GM23248 (cell line): ENCODE measurements around the gene DYNC1H1. TPM values are rescaled to one million over a fixed set of nuclear protein-coding genes. Genes with fewer than 3 reads are reported as not detected.

Experiments
- DNase-seq: peaks from one replicate; pipeline ENCODE4 v3.0.0-alpha.2; 2015
- H2AFZ ChIP-seq: fragments of 200-600 bp; sonication (generic); 2 replicates; pipeline ENCODE4 v1.6.1; 2016; ENCODE audit warnings: antibody characterized with exemption
- H3F3A ChIP-seq: fragments of 200-600 bp; sonication (generic); 2 replicates; pipeline ENCODE4 v1.6.1; 2016; ENCODE audit warnings: mild to moderate bottlenecking, antibody characterized with exemption, mixed run types; ENCODE audit not compliant: insufficient read depth
- H3K27ac ChIP-seq: fragments of 200-600 bp; sonication (generic); 2 replicates; pipeline ENCODE4 v1.5.1; 2016; ENCODE audit warnings: mild to moderate bottlenecking
- H3K27me3 ChIP-seq: fragments of 200-600 bp; sonication (generic); replicated peaks from 2 replicates; pipeline ENCODE4 v1.6.1; 2016; ENCODE audit warnings: mild to moderate bottlenecking; ENCODE audit not compliant: insufficient read depth
- H3K36me3 ChIP-seq: fragments of 200-600 bp; sonication (generic); 2 replicates; pipeline ENCODE4 v1.6.1; 2016; ENCODE audit warnings: low read depth, mild to moderate bottlenecking
- H3K4me1 ChIP-seq: fragments of 200-600 bp; sonication (generic); 2 replicates; pipeline ENCODE4 v1.6.1; 2016; ENCODE audit warnings: mild to moderate bottlenecking; ENCODE audit not compliant: insufficient read depth
- H3K4me2 ChIP-seq: fragments of 200-600 bp; sonication (generic); one replicate; pipeline ENCODE4 v1.6.1; 2016; ENCODE audit warnings: mild to moderate bottlenecking; ENCODE audit not compliant: unreplicated experiment
- H3K4me3 ChIP-seq: fragments of 200-600 bp; sonication (generic); 2 replicates; pipeline ENCODE4 v1.5.1; 2016; ENCODE audit warnings: mild to moderate bottlenecking
- H3K79me2 ChIP-seq: fragments of 200-600 bp; sonication (generic); 2 replicates; pipeline ENCODE4 v1.6.1; 2016; ENCODE audit warnings: mild to moderate bottlenecking; ENCODE audit not compliant: insufficient read depth
- H3K9ac ChIP-seq: fragments of 200-600 bp; sonication (generic); 2 replicates; pipeline ENCODE4 v1.6.1; 2016; ENCODE audit warnings: mild to moderate bottlenecking
- H3K9me2 ChIP-seq: fragments of 200-600 bp; sonication (generic); 2 replicates; pipeline ENCODE4 v1.6.1; 2016; ENCODE audit warnings: mixed run types, mild to moderate bottlenecking, moderate library complexity; ENCODE audit not compliant: insufficient read depth
- H3K9me3 ChIP-seq: fragments of 200-600 bp; sonication (generic); one replicate; pipeline ENCODE4 v1.6.1; 2017; ENCODE audit warnings: low read depth
- H4K20me1 ChIP-seq: fragments of 200-600 bp; sonication (generic); 2 replicates; pipeline ENCODE4 v1.6.0; 2016; ENCODE audit not compliant: insufficient read depth
- EZH2 ChIP-seq: fragments of 200-600 bp; sonication (generic); IDR thresholded peaks from 2 replicates; pipeline ENCODE4 v1.6.1; 2018; ENCODE audit warnings: antibody characterized with exemption, mild to moderate bottlenecking; ENCODE audit not compliant: insufficient read depth, poor library complexity, severe bottlenecking
- EZH2phosphoT487 ChIP-seq: fragments of 200-600 bp; sonication (generic); IDR thresholded peaks from 2 replicates; pipeline ENCODE4 v1.6.1; 2018; ENCODE audit warnings: antibody characterized with exemption, moderate library complexity, mild to moderate bottlenecking, low read depth; ENCODE audit not compliant: insufficient read depth
- WGBS, 2 experiments: methylation state at CpG; one replicate each; pipeline ENCODE4 v1.1.6; 2015 to 2017; ENCODE audit warnings: low lambda C conversion rate in 2 of 2, low coverage in 1 of 2; ENCODE audit errors: missing lambda C conversion rate in 2 of 2; 5-methylcytosine and 5-hydroxymethylcytosine counted together
- in situ Hi-C: fragments of 300-500 bp; cut with MboI; formaldehyde crosslinking; loops from 2 replicates; pipeline ENCODE4 v1.15.0; 2020
- polyA plus RNA-seq: library from polyadenylated mRNA; unstranded; fragments of >200 nt; fragmentation: Nextera tagmentation; extraction: Ambion mirVana; gene quantifications from 2 replicates; pipeline ENCODE4 v1.2.1, GENCODE V29; 2016
- total RNA-seq: library from RNA; depleted of rRNA; stranded (reverse); fragments of >200 nt; shearing (Covaris generic); gene quantifications from 2 replicates; pipeline ENCODE4 v1.2.3, GENCODE V29; 2014

The DYNC1H1 gene
- total and polyA plus RNA-seq, 2 experiments from 2014 or later, result 181 to 391 TPM

GRCh38 chr14:101972126-101972866, 7.9 kb downstream of the DYNC1H1 start:
- WGBS, 2 experiments, result 2% methylated on average over 10 of the region's 10 CpGs
- Histone ChIP-seq H4K20me1 (no peaks in the 10 kb centered on the region), H3K4me3 (peak overlapping the region; percentile 69)

GRCh38 chr14:101973356-101973755, 9.0 kb downstream of the DYNC1H1 start:
- H3K79me2 ChIP-seq, result peaks cover 95% of the 10 kb centered on the region
- H3K4me1 ChIP-seq, result peaks cover 43% of the 10 kb centered on the region
- peaks cover 36% of the 10 kb centered on the region for H3K36me3 ChIP-seq
- no peak for TF ChIP-seq EZH2
- H3K9me3 ChIP-seq, result no peaks in the 10 kb centered on the region
- WGBS, 2 experiments, result 60 to 63% methylated on average over 7 of the region's 7 CpGs
- peak overlapping the region; percentile 69 for H3K4me3 ChIP-seq
- H4K20me1 ChIP-seq, result no peaks in the 10 kb centered on the region
- peak overlapping the region; percentile 95 for H3K27ac ChIP-seq
- in situ Hi-C loops, result loop anchor here (25.0 kb wide), 1 partner anchor 339 kb away; the partner anchor contains the start of genes MOK and ZNF839
- no peak overlapping the region for H2AFZ ChIP-seq
- peak; percentile 58 for DNase-seq
- H3K27me3 ChIP-seq, result no peaks in the 10 kb centered on the region
- H3K4me2 ChIP-seq, result peak overlapping the region; percentile 85
- peaks cover 75% of the 10 kb centered on the region for H3F3A ChIP-seq
- peak overlapping the region; percentile 78 for H3K9ac ChIP-seq
- H3K9me2 ChIP-seq, result no peaks in the 10 kb centered on the region

More at GRCh38 chr14:101972126-101972866, 7.9 kb downstream of the DYNC1H1 start:
- Histone ChIP-seq H3K27me3 (no peaks in the 10 kb centered on the region), H3K27ac (peak overlapping the region; percentile 95), H3K9me2 (no peaks in the 10 kb centered on the region), H3K4me2 (peak overlapping the region; percentile 93), H3K9ac (peak overlapping the region; percentile 78), H3K79me2 (peaks cover 95% of the 10 kb centered on the region), H3F3A (peaks cover 65% of the 10 kb centered on the region), H3K4me1 (peaks cover 52% of the 10 kb centered on the region), H3K36me3 (peaks cover 27% of the 10 kb centered on the region), H2AFZ (no peak overlapping the region), H3K9me3 (no peaks in the 10 kb centered on the region)
- in situ Hi-C loops, result loop anchor here (25.0 kb wide), 1 partner anchor 340 kb away; the partner anchor contains the start of genes MOK and ZNF839
- TF ChIP-seq EZH2phosphoT487 (no peak), EZH2 (no peak)
- peak; percentile 100 for DNase-seq

GRCh38 chr14:101975231-101975630, 10.9 kb downstream of the DYNC1H1 start:
- Histone ChIP-seq H3F3A (peaks cover 84% of the 10 kb centered on the region), H3K27me3 (no peaks in the 10 kb centered on the region), H3K9ac (no peak overlapping the region), H3K4me1 (peaks cover 57% of the 10 kb centered on the region), H3K4me3 (no peak overlapping the region), H3K27ac (peak overlapping the region; percentile 95; the same call in 1 of the 2 replicates), H3K9me2 (no peaks in the 10 kb centered on the region), H3K4me2 (no peak overlapping the region), H3K9me3 (no peaks in the 10 kb centered on the region), H3K36me3 (peaks cover 42% of the 10 kb centered on the region), H4K20me1 (no peaks in the 10 kb centered on the region), H3K79me2 (peaks cover 94% of the 10 kb centered on the region), H2AFZ (no peak overlapping the region)
- WGBS, 2 experiments, result 87% methylated on average over 7 of the region's 7 CpGs
- no peak for TF ChIP-seq EZH2
- no peak for TF ChIP-seq EZH2phosphoT487
- in situ Hi-C loops, result no loop called here
- DNase-seq, result no peak

GRCh38 chr14:101977311-101978071, 13.1 kb downstream of the DYNC1H1 start:
- Histone ChIP-seq H3K9me3 (no peaks in the 10 kb centered on the region), H2AFZ (no peak overlapping the region), H3K4me1 (peaks cover 62% of the 10 kb centered on the region), H3K79me2 (peaks cover 84% of the 10 kb centered on the region), H3K9me2 (no peaks in the 10 kb centered on the region), H3F3A (peaks cover 86% of the 10 kb centered on the region), H3K4me2 (no peak overlapping the region), H3K27me3 (no peaks in the 10 kb centered on the region), H4K20me1 (no peaks in the 10 kb centered on the region), H3K27ac (peak overlapping the region; percentile 83), H3K9ac (no peak overlapping the region), H3K4me3 (no peak overlapping the region), H3K36me3 (peaks cover 58% of the 10 kb centered on the region)
- peak; percentile 27 for DNase-seq
- WGBS, 2 experiments, result 85 to 90% methylated on average over 6 of the region's 6 CpGs
- TF ChIP-seq EZH2phosphoT487, result no peak
- no peak for TF ChIP-seq EZH2
- in situ Hi-C loops, result no loop called here
